GM19452 (cell line): Measurements from ENCODE around the gene NIM1K.
A peak's percentile ranks its signal among the peaks of the same experiment; 100 is the strongest.
"Not testable (repeated sequence)": the region's sequence is repeated elsewhere in the genome, so short reads cannot be mapped to it uniquely, and the experiment has no call there.

Source experiments
- ATAC-seq: cut with Tn5 transposase; IDR thresholded peaks from one replicate; pipeline ENCODE4 v1.9.1; 2021; ENCODE audit not compliant: unreplicated experiment

NIM1K gene

GRCh38 chr5:43274435-43275114 is 82.5 kb downstream of the NIM1K start:
- no peak for ATAC-seq

- ATAC-seq, result no peak
Measured at GRCh38 chr5:43275391-43275790, 83.4 kb downstream of the NIM1K start.

DNA sequence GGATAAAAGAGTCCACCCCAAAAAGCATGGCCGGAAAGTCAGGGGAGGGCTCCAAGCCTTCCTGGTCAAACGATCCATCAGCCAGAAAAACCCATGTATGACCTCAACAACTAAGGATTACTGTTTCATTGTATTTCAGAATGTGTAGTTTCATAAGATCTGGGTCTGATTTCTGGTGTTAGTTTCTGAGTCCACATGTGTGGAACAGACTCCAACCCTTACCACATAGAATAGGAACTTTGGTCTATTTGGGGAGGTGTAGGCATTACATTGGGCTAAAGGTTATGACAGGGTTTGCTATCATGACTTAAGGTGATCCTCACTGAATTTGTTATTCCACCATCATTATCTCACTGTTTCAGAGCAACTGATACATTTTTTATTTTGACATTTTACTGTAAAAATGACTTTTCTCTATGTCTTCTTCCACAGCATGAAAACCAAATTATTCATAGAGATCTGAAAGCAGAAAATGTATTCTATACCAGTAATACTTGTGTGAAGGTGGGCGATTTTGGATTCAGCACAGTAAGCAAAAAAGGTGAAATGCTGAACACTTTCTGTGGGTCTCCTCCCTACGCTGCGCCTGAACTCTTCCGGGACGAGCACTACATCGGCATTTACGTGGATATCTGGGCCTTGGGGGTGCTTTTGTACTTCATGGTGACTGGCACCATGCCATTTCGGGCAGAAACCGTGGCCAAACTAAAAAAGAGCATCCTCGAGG is 87.7 kb downstream of the NIM1K start:
- ATAC-seq, result no peak

- no peak for ATAC-seq
Measured at GRCh38 chr5:43281840-43282658, 90.0 kb downstream of the NIM1K start.

DNA sequence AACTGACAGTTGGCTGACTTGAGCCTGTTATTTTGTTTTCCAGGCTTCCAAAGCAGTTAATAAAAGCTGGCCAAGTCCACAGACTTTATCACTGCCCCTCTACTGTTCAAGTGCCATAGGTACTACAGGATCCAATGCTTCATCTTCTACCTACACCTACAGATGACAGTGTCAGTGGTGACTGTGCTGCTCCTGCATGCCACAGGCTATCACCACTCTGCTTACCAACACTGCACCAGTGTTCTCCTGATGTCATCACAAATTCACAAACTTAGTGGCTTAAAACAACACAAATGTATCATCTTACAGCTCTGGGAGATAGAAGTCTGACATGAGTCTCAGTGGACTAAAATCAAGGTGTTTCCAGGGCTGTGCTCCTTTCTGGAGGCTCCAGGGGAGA is 94.6 kb downstream of the NIM1K start:
- ATAC-seq, result no peak

DNA sequence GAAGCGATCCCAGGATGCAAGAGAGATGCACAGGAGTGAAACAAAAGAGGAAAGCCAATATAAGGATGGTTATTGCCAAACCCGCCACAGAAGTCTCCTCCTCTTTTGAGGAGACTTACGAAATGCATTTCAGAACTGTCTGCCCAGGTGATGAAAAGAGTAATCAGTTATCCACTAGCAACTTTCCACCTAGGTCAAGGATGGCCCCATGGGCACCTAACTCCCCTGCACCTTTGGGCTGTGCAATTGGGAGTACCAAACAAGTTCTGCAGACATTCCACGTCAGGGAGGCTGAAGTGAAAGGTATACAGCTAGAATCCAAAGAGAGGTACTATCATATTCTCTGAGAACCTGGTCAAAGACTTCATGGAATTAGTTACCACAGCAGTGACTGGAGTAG is 95.5 kb downstream of the NIM1K start:
- ATAC-seq, result no peak

DNA sequence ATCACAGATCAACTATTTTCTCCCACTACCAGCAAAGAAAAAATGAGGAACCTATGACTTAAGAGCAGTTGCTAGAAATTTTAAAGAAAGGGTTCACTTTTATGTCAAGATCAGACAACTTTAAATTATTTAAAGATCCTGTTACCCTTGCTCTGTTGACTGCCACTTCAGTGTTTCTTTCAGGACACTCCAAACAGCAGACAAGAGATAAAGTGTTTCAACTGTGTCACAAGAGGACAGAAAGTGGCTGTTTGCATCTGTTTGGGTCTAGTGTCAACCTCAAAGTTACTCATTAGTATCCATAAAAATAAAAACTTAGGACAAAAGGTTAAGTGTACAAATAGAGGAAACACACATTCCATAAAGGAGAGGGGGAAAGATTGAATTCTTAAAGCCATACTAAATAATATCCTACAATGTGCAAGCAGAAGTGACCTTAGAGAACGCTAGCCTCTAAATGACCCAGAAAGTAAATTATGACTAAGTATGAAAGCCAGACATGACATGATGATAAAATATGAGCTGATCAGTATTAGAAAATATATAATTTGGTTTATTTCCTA is 96.3 kb downstream of the NIM1K start:
- no peak for ATAC-seq

- ATAC-seq, result no peak
Measured at GRCh38 chr5:43290726-43291125, 98.7 kb downstream of the NIM1K start.

GRCh38 chr5:43294226-43294625 is 102.2 kb downstream of the NIM1K start:
- no peak for ATAC-seq

DNA sequence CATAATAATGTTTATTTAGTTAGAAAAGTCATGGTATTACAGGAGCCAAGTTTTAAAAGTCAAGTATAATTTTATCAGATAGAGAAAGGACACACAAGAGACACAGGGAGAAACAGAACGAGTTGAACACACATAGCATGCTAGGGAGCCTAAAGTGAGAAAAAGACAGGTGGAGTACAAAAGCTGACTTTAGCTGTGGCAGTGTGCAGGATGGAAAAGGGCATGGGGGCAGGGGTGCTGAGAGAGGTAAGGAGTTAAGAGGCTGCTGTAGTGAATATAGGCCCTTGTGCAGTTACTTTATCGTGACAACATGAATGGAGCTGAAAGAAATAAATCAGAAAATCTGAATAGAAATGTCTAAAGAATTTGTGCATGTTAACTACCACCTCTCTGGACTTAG is 103.2 kb downstream of the NIM1K start:
- no peak for ATAC-seq

GRCh38 chr5:43296835-43297234 is 104.8 kb downstream of the NIM1K start:
- ATAC-seq, result no peak

- ATAC-seq, result no peak
Measured at GRCh38 chr5:43298443-43298842, 106.4 kb downstream of the NIM1K start.

- ATAC-seq, result no peak
Measured at GRCh38 chr5:43300112-43300511, 108.1 kb downstream of the NIM1K start.

GRCh38 chr5:43301653-43302091 is 109.6 kb downstream of the NIM1K start:
- no peak for ATAC-seq

- no peak for ATAC-seq
Measured at GRCh38 chr5:43302481-43302880, 110.5 kb downstream of the NIM1K start.

- ATAC-seq, result no peak
Measured at GRCh38 chr5:43303242-43303641, 111.2 kb downstream of the NIM1K start.

- ATAC-seq, result no peak
Measured at GRCh38 chr5:43304525-43304924, 112.5 kb downstream of the NIM1K start.

- peak; percentile 60 for ATAC-seq
Measured at GRCh38 chr5:43305948-43306565, 114.0 kb downstream of the NIM1K start.

- not testable (repeated sequence) for ATAC-seq
Measured at GRCh38 chr5:43306954-43307353, 114.9 kb downstream of the NIM1K start.

- ATAC-seq, result no peak
Measured at GRCh38 chr5:43309122-43309521, 117.1 kb downstream of the NIM1K start.

DNA sequence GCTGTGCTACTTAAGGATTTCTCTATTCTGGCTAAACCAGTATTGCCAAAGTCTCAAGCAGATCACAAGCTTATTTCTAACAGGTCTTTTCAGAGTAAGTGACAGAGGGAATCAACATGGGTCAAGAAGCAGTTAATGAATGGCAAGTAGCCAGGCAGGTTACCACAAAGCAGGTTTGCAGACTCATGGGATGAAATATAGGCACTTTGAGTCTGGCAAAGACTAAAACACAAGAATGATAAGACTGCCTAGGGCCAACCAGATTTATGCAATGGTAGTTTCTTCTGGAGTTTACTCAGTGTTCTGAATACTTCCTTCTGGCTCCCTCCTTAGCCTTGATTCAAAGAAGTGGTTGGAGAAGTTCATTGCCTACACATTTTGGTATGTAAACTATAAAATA is 117.6 kb downstream of the NIM1K start:
- no peak for ATAC-seq
